Measurements from ENCODE around the gene POLR1C.

Gene POLR1C

DNA sequence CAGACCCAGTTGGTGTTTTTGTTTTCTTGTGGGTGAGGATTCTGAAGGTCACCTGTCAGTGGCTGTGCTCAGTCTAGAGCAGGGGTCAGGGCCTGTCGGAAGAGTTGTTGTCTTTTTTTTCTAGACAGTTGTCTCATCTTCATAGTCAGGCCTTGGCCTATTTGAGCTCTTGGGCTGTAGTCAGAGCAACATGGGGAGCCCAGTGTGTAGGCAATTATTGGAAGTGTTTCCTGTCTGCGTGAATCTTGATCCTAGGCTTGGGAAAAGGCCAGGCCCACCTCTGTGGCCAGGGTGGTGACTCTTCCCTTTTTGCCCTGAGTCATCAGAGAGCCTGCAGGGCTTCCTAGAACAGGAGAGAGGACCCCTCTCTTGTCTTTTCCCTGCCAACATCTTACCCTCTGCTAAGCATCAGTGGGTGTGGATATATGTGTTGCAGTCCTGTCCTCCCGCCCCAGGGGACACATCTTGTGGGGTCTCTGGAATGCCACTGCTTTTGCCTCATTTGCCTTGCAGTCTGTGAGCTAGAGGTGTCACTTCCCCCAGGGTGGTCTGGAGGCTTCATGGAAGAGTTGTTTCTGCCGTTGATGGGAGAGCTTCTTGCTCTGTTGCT is 28.1 kb upstream of the POLR1C start:
- TF ChIP-seq, protein P1, sequence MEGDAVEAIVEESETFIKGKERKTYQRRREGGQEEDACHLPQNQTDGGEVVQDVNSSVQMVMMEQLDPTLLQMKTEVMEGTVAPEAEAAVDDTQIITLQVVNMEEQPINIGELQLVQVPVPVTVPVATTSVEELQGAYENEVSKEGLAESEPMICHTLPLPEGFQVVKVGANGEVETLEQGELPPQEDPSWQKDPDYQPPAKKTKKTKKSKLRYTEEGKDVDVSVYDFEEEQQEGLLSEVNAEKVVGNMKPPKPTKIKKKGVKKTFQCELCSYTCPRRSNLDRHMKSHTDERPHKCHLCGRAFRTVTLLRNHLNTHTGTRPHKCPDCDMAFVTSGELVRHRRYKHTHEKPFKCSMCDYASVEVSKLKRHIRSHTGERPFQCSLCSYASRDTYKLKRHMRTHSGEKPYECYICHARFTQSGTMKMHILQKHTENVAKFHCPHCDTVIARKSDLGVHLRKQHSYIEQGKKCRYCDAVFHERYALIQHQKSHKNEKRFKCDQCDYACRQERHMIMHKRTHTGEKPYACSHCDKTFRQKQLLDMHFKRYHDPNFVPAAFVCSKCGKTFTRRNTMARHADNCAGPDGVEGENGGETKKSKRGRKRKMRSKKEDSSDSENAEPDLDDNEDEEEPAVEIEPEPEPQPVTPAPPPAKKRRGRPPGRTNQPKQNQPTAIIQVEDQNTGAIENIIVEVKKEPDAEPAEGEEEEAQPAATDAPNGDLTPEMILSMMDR (IDR thresholded peaks at IDR 0.05; ENCODE audit: insufficient read depth, missing control alignments), result no peak
- FAIRE-seq, result no peak
- no peak for DNase-seq (ENCODE audit: insufficient read length, low spot score)

DNA sequence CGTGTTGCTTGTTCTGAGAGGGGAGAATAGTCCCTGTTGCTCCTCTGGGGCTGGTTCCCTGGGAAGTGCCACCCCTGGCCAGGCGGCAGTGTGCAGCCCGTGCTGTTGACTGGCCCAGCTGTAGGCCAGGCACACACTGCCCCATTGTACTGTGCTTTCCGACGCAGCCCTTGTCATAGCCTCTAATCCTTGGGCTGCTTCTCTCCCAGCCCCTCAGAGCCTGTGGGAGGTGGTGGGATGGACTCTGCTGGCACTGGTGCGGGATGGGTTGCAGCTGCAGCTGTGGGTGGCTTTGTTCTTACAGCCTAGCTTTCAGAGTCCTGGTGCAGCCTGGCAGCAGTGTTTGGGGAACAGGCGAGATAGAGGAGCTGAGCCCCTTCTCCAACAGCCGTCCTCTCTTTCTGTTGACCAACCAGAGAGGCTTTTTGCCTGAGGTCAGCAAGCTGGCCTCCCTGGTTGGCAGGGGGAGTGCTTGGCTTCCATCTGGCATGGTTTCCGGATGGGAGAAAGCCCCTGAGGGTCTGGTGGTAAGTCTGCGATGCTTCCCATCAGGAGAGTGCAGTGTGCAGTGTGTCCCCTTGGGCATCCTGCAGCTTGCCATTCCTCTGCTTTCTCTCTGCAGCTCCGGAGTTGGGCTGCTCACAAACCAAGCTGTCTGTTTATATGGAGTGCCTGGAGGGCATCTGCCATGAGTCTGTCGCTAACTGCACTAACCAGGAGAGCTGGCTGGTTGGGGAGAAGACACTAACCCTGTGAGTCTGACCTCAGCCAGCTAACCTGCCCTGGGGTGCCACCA is 27.4 kb upstream of the POLR1C start:
- no peak for FAIRE-seq
- TF ChIP-seq, protein P1 (IDR thresholded peaks at IDR 0.05; ENCODE audit: insufficient read depth, missing control alignments), result no peak
- DNase-seq (ENCODE audit: insufficient read length, low spot score), result no peak

DNA sequence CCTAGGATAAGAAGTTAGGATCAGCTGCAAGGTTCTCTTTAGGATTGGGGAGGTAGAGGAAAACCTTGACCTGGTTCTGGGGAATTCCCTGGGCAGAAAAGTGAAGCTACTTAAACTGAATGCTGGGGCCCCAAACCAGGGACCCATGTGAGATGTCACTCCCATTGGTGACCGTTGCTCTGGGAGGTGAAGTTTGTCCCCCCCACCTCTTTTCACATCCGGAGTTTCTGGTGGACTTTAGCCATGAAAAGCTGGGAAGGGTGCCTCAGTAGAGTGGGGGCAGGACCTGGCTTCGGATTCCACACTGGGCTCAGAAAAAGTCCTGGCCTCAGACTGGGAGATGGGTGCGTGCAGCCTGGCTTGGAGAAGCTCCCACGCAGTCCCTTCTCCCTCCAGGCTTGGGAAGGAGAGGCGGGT is 26.4 kb upstream of the POLR1C start:
- FAIRE-seq, result no peak
- DNase-seq (ENCODE audit: insufficient read length, low spot score), result no peak

DNA sequence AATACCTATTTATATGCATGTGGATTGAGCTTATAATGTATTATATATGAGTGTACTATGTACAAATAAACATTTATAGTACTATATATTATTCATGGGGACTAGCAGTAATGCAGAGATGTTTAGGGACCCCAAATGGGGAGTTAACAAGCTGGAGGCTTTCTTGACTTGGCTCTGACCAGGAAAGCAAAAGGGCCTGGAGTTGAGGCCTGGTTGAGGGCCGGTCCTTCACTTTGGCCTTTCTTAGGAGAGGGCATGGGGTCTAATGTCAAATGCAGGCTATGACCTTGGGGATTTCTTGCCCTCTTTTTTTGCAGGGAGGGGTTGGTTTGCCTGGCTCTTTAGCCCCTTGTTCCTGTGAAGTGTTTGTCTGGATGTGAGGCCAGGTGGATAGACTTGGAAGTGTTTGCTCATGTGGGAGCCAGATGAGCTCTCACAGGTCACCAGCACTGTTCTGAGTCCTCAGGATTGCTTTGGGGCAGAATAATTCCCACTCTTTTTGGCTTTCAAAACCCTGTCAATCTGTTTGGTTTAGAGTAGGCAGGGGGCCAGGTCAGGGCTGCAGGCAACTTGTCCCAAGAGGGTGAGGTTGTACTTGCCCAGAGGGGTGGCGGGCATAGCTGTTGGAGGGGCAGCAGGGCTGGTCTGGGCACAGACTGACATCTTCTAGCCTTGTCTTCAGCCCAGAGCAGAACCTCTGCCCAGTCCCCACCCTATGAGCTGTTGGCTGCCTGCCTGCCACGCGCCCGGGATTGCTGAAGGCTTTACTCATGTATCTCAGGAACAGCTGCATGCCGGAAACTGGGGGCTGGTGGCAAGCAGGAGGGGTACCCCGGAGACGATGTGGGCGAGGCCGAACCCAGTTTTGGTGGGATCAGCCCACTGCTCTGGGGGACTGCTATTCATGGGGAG is 24.9 kb upstream of the POLR1C start:
- TF ChIP-seq, protein P1 (IDR thresholded peaks at IDR 0.05; ENCODE audit: insufficient read depth, missing control alignments), result no peak
- FAIRE-seq, result no peak
- no peak for DNase-seq (ENCODE audit: insufficient read length, low spot score)

More for the DNA sequence above, 26.4 kb upstream of the POLR1C start:
- TF ChIP-seq, protein P1 (IDR thresholded peaks at IDR 0.05; ENCODE audit: insufficient read depth, missing control alignments), result no peak

DNA sequence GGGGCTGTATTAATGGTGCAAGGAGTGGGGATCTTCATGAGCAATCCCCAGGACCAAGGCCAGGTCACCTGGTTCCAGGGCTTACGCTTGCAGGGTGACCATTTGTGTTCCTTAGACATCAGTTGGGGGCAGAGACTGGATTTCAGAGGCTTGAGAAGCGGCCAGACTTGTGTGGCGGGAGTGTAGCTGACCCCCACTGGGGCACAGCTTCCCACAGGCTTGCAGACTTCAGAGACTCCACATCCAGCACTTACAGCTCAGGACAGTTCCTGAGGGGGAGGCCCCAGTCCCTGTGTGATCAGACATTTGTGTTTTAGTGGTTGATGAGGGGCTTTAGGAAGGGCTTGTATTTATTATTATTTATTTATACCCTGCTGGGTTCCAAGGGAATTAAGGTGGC is 24.2 kb upstream of the POLR1C start:
- FAIRE-seq, result no peak
- DNase-seq (ENCODE audit: insufficient read length, low spot score), result no peak
- TF ChIP-seq, protein P1 (IDR thresholded peaks at IDR 0.05; ENCODE audit: insufficient read depth, missing control alignments), result no peak

DNA sequence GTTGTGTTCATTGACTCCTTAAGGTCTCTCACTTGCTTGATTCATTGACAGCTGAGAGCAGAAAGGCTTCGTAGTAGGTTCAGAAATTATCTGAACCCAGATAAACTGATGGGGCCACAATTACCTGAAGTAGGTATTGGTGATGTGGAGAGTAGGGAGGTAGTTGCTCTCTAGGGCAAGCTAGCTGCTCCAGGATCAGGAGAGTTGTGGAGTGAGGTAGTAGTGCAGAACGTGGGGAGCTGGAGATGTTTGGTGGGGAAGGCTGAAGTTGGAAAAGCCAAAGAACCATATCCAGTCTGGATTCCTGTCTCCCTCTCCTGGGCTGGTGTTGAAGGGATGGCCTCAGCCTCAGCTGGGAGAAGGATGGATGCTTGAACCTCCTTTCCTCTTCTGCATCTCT is 23.7 kb upstream of the POLR1C start:
- TF ChIP-seq, protein P1 (IDR thresholded peaks at IDR 0.05; ENCODE audit: insufficient read depth, missing control alignments), result no peak
- DNase-seq (ENCODE audit: insufficient read length, low spot score), result no peak
- FAIRE-seq, result no peak

Data from D721Med (cell line).